HG02610 (cell line): ENCODE results near the gene HDDC2.
A peak's percentile ranks its signal among the peaks of the same experiment; 100 is the strongest.

Source experiments
- ATAC-seq: cut with Tn5 transposase; IDR thresholded peaks from one replicate; pipeline ENCODE4 v1.9.1; 2021; ENCODE audit warnings: mild to moderate bottlenecking, moderate library complexity; ENCODE audit not compliant: unreplicated experiment

The HDDC2 gene

DNA sequence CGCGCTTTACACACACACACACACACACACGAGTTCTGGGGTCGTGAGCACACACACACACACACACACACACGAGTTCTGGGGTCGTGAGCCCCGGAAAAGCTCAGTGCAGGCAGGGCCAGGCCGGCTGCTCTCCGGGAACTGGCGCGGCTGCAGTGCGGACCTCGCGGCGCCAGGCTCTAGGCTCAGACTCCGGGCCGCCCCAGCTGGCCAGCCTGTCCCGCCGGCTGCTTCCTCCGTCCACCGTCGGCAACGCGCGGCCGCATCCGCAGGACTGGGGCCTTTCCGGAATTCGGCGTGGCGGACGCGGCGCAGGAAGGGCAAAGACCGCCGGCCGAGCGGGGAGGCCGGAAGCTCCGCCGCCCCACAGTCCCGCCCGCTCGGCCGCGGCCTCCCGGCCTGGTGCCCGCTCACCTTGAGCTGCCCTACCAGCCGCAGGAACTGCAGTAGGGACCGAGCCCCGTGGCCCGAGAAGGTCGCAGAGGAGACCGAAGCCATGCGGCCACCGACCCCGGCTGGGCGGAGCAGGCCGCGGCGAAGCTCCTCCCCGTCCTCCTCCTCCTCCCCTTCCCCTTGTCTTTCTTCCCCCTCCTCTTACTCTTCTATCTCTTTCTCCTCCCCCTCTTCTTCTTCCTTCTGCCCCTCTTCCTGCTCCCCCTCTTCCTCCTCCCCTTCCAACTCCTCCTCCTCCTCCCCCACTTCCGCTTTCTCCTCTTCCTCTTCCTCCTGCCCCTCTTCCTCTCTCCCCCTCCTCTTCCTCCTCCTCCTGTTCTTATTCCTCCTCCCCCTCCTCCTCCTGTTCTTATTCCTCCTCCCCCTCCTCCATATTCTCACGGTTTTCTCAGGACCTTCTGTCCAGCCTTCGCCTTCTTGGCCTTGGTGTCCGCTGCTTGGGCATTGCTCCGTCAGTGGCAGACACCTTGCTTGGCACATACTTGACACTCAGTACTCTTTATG lies at the start of gene HDDC2:
Gene HDDC2 (minus strand): TSS at position 533 of the 957 bp plus-strand sequence. CDS start 35 bp downstream, at position 498.
- ATAC-seq, result peak; percentile 87

GRCh38 chr6:125346926-125347563 lies 45.3 kb upstream of the HDDC2 start:
- peak; percentile 75 for ATAC-seq

GRCh38 chr6:125346201-125346925 lies 44.6 kb upstream of the HDDC2 start:
- peak; percentile 49 for ATAC-seq

GRCh38 chr6:125341460-125341859 lies 39.7 kb upstream of the HDDC2 start:
- no peak for ATAC-seq

DNA sequence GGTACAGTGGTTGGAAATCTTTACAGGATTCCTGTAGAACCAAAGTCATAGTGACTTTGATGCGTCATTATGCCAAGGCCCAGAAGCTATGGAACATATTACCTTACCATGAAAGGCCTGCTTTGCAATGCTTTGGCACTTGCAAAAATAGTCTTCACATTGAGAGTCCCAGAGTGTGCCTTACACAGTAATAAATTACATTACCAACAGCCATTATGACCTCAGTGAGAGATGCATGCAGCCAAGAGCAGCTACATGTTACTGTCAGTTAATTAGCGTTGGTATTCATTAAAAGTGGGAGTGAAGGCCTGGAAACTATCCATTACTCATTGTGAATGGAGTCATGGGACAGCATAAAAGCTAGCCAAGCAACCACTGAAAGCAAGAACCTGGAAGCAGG lies 39.2 kb upstream of the HDDC2 start:
- ATAC-seq, result no peak

DNA sequence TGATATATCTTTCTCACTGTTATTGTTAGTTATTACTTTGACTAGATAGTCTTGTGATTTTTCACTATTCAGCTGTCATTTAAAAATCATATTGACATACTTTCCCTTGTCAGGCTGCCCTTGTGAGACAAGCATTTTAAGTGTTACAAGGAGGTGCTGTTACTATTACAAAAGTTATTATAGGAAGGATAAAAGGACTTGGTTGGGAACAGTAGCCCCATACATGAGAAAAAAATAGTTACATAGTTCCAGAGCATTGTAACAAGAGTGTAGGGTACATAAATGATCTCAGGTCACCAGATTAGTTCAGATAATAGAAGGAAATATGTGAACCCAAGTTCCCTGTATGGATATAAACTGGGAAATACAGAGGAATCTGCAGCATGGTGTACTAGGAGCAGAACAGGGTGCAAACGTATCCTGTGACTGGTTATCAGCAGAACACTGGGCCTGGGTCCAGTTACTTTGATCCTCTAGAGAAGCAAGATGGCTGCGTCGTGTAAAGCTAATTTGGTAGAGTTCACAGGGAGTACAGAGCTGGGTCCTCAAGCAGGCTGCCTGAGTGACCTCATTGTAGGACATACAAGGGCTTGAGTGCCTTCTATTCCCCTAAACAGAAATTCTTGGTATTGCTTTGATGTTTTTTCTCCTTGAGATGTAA lies 38.5 kb upstream of the HDDC2 start:
- ATAC-seq, result no peak

GRCh38 chr6:125339653-125340052 lies 37.9 kb upstream of the HDDC2 start:
- ATAC-seq, result no peak

GRCh38 chr6:125338381-125338780 lies 36.6 kb upstream of the HDDC2 start:
- ATAC-seq, result no peak

- no peak for ATAC-seq
Measured at GRCh38 chr6:125337706-125338105, 35.9 kb upstream of the HDDC2 start.

GRCh38 chr6:125332664-125333063 lies 30.9 kb upstream of the HDDC2 start:
- ATAC-seq, result no peak

DNA sequence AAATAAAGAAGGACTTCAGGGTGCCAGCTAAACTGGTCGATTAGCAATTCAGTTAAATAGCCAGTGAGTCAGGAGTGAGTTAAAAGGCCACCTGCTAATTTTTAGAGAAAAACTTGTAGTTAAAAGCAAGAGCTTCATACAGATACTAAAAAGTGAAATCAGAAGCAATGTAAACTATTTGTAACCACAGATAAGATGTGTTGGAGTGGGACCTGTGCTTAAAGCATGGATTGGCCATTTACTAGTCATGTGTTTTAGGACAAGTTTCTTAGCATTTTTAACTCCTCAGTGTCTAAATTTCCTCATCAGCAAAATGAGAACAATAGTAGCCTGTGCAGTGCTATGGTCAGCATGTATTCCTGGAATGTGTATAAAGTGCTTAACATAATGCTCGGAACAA lies 23.8 kb upstream of the HDDC2 start:
- ATAC-seq, result no peak

DNA sequence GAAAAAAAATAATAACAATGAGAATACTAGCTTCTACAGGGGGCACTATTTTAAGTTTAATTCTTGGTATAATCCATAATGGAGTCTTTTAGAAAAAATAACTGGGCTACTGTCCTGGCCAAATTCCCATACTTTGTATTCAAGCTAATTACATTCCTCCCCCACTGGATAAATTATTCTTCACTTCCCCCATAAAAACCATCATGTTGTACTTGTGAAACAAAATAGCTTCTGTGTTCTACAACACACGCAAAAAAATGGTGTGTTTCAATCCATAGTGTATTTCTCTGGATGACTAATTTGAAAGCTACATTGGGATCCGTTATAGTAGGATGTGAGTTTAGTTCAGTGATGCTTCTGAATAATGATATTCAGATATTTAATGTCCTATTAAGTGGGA lies 21.6 kb upstream of the HDDC2 start:
- ATAC-seq, result no peak

- no peak for ATAC-seq
Measured at GRCh38 chr6:125316621-125317020, 14.9 kb upstream of the HDDC2 start.

DNA sequence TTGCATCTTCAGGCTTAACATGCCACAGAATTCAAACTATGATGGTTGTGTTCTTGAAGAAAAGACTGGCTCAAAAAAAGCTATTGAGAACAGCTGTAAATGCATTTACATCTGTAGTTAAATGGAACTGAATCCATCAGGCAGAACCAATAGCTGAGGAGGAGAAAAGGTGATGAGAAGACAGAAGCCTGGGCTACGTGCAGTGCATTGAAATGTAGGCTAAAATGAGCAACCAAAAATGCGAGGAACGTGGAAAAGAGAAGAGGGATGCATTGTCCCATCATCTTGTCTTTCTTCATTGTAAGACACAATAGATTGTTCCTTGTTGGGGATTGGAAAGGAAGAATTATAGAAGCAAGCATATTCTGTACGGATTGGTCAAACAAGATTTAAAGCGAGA lies 13.8 kb upstream of the HDDC2 start:
- ATAC-seq, result no peak

DNA sequence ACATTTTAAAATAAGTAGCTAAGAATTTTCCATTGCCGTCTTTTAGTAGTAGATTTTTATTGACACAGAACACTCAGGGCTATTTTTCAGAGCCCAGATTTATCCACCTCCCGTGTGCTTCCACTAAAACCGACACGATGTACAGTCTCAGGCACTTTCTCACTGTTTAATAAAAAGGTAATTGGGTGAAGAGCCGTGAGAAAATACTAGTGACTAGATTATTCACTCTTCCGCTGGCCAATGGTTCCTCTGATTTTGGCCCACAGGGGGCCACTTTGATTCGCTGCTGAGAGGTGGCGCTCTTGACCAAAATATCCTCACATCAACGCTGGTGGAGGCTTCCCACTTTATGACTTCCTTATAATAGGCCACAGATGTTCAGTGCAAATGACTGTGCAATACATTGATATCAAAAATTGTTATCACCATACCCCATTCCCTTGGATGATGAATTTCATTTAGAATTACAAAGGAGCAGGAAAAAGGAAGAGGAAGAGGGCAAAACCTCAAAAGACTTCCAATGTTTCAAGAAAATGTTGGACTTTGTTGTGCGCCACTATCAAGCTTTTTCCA lies 12.3 kb upstream of the HDDC2 start:
- ATAC-seq, result peak; percentile 83

GRCh38 chr6:125312950-125313349 lies 11.2 kb upstream of the HDDC2 start:
- ATAC-seq, result no peak

GRCh38 chr6:125312478-125312877 lies 10.7 kb upstream of the HDDC2 start:
- ATAC-seq, result no peak

GRCh38 chr6:125310994-125311649 lies 9.4 kb upstream of the HDDC2 start:
- ATAC-seq, result peak; percentile 87

- ATAC-seq, result no peak
Measured at GRCh38 chr6:125307964-125308615, 6.3 kb upstream of the HDDC2 start.
